SH-SY5Y (cell line): ENCODE measurements around the gene GALNT9.

Experiments
- GATA2 ChIP-seq: IDR thresholded peaks from 2 replicates; pipeline ENCODE4 v1.6.1; 2011; ENCODE audit warnings: mild to moderate bottlenecking, low read depth, low read length
- GATA3 ChIP-seq: IDR thresholded peaks from 2 replicates; pipeline ENCODE4 v1.6.1; 2011; ENCODE audit warnings: low read depth, mild to moderate bottlenecking, low read length, moderate library complexity

GRCh38 chr12:132171293-132171967 is 158.0 kb downstream of the GALNT9 start:
- TF ChIP-seq GATA2 (no peak), GATA3 (no peak)
